ENCODE results near the gene KIF25. TPM values are rescaled to one million over a fixed set of nuclear protein-coding genes. Genes with fewer than 3 reads are reported as not detected.

Gene KIF25
- total RNA-seq, 1 experiment from 2014 or later: not detected

- ChIA-PET CTCF (interaction anchor here (0.7 to 1.0 kb wide), 2 partner anchors 10 to 30 kb away, joined by 3 to 4 read pairs; no protein-coding TSS in a partner anchor), POLR2A (no interaction called here)
- no peak for TF ChIP-seq CTCF (IDR thresholded peaks at IDR 0.05; ENCODE audit: unreplicated experiment)
- no peaks in the 10 kb centered on the region for H3K27me3 Mint-ChIP-seq (ENCODE audit: insufficient read depth, unreplicated experiment)
- H3K4me1 Mint-ChIP-seq (ENCODE audit: insufficient read depth, unreplicated experiment): peaks cover 1% of the 10 kb centered on the region
- no peaks in the 10 kb centered on the region for H3K9me3 Mint-ChIP-seq (ENCODE audit: unreplicated experiment)
- BruUV-seq (replicated peaks): no TSS peak
- DNase-seq (ENCODE audit: unreplicated experiment): no peak
- intact Hi-C loops (cut with micrococcal nuclease): no loop called here
- H3K27ac Mint-ChIP-seq (ENCODE audit: low read depth, unreplicated experiment): no peak overlapping the region
- H3K36me3 Mint-ChIP-seq (ENCODE audit: insufficient read depth, unreplicated experiment): peaks cover 23% of the 10 kb centered on the region
- H3K4me3 Mint-ChIP-seq (ENCODE audit: unreplicated experiment): no peak overlapping the region
Observed at GRCh38 chr6:167962711-167963110, 34.8 kb upstream of the KIF25 start.

- Mint-ChIP-seq H3K36me3 (ENCODE audit: insufficient read depth, unreplicated experiment) (peaks cover 23% of the 10 kb centered on the region), H3K4me1 (ENCODE audit: insufficient read depth, unreplicated experiment) (no peaks in the 10 kb centered on the region), H3K27ac (ENCODE audit: low read depth, unreplicated experiment) (no peak overlapping the region), H3K27me3 (ENCODE audit: insufficient read depth, unreplicated experiment) (no peaks in the 10 kb centered on the region), H3K9me3 (ENCODE audit: unreplicated experiment) (no peaks in the 10 kb centered on the region), H3K4me3 (ENCODE audit: unreplicated experiment) (no peak overlapping the region)
- no peak for DNase-seq (ENCODE audit: unreplicated experiment)
- no peak for TF ChIP-seq CTCF (IDR thresholded peaks at IDR 0.05; ENCODE audit: unreplicated experiment)
- intact Hi-C loops (cut with micrococcal nuclease): no loop called here
- POLR2A ChIA-PET: interaction anchor here (0.7 kb wide), 1 partner anchor 32 kb away, joined by 3 read pairs; no protein-coding TSS in a partner anchor
- CTCF ChIA-PET: no interaction called here
- BruUV-seq (replicated peaks): no TSS peak
Observed at GRCh38 chr6:167963589-167964057, 33.8 kb upstream of the KIF25 start.

- Mint-ChIP-seq H3K27ac (ENCODE audit: low read depth, unreplicated experiment) (no peak overlapping the region), H3K9me3 (ENCODE audit: unreplicated experiment) (no peaks in the 10 kb centered on the region), H3K36me3 (ENCODE audit: insufficient read depth, unreplicated experiment) (peaks cover 40% of the 10 kb centered on the region), H3K4me3 (ENCODE audit: unreplicated experiment) (no peak overlapping the region), H3K4me1 (ENCODE audit: insufficient read depth, unreplicated experiment) (no peaks in the 10 kb centered on the region), H3K27me3 (ENCODE audit: insufficient read depth, unreplicated experiment) (no peaks in the 10 kb centered on the region)
- BruUV-seq (replicated peaks): no TSS peak
- intact Hi-C loops (cut with micrococcal nuclease): no loop called here
- TF ChIP-seq CTCF (IDR thresholded peaks at IDR 0.05; ENCODE audit: unreplicated experiment): no peak
- ChIA-PET POLR2A (no interaction called here), CTCF (interaction anchor here (0.6 kb wide), 1 partner anchor 159 kb away, joined by 3 read pairs; no protein-coding TSS in a partner anchor)
- DNase-seq (ENCODE audit: unreplicated experiment): no peak
Observed at GRCh38 chr6:167965592-167966539, 31.6 kb upstream of the KIF25 start.

GRCh38 chr6:167966540-167966905 is 30.9 kb upstream of the KIF25 start:
- H3K27ac Mint-ChIP-seq (ENCODE audit: low read depth, unreplicated experiment): no peak overlapping the region
- POLR2A ChIA-PET: no interaction called here
- intact Hi-C loops (cut with micrococcal nuclease): no loop called here

More at GRCh38 chr6:167966540-167966905, 30.9 kb upstream of the KIF25 start:
- H3K4me3 Mint-ChIP-seq (ENCODE audit: unreplicated experiment): no peak overlapping the region
- TF ChIP-seq CTCF (IDR thresholded peaks at IDR 0.05; ENCODE audit: unreplicated experiment): no peak
- no peaks in the 10 kb centered on the region for H3K27me3 Mint-ChIP-seq (ENCODE audit: insufficient read depth, unreplicated experiment)
- H3K4me1 Mint-ChIP-seq (ENCODE audit: insufficient read depth, unreplicated experiment): no peaks in the 10 kb centered on the region
- CTCF ChIA-PET: interaction anchor here (0.6 kb wide), 1 partner anchor 158 kb away, joined by 3 read pairs; no protein-coding TSS in a partner anchor
- H3K36me3 Mint-ChIP-seq (ENCODE audit: insufficient read depth, unreplicated experiment): peaks cover 43% of the 10 kb centered on the region
- no peak for DNase-seq (ENCODE audit: unreplicated experiment)
- no TSS peak for BruUV-seq (replicated peaks)
- no peaks in the 10 kb centered on the region for H3K9me3 Mint-ChIP-seq (ENCODE audit: unreplicated experiment)
